Upper lobe of right lung (tissue), 1 donor: ENCODE measurements around the gene WDR86. TPM values are rescaled to one million over a fixed set of nuclear protein-coding genes. Genes with fewer than 3 reads are reported as not detected.
A peak's percentile ranks its signal among the peaks of the same experiment; 100 is the strongest.

Experiments used
- ATAC-seq: fragments of 200-7000 bp; cut with Tn5 transposase; one replicate; pipeline ENCODE4 v1.9.1; 2020; ENCODE audit warnings: mild to moderate bottlenecking, moderate library complexity
- DNase-seq: peaks from one replicate; pipeline ENCODE4 v3.0.0-alpha.2; 2020
- H3K27ac ChIP-seq: fragments of 200-600 bp; one replicate; pipeline ENCODE4 v1.8.0; 2022
- H3K27me3 ChIP-seq: fragments of 200-600 bp; one replicate; pipeline ENCODE4 v1.8.0; 2022; ENCODE audit warnings: mild to moderate bottlenecking
- H3K36me3 ChIP-seq: fragments of 200-600 bp; one replicate; pipeline ENCODE4 v1.8.0; 2022
- H3K4me1 ChIP-seq: fragments of 200-600 bp; one replicate; pipeline ENCODE4 v1.8.0; 2022
- H3K4me3 ChIP-seq: fragments of 200-600 bp; one replicate; pipeline ENCODE4 v1.8.0; 2022; ENCODE audit warnings: mild to moderate bottlenecking
- H3K9me3 ChIP-seq: fragments of 200-600 bp; one replicate; pipeline ENCODE4 v1.8.0; 2022
- intact Hi-C: fragments of 100-400 bp; cut with DNase I; formaldehyde crosslinking; loops from one replicate; pipeline ENCODE4 v1.11.0; 2022
- total RNA-seq: library from RNA; stranded (reverse); fragmentation: NEBNext Ultra II Directional; extraction: Animal tissue kit (Norgen Biotek cat#: 25700); gene quantifications from one replicate; pipeline ENCODE4 v1.2.1, GENCODE V29; 2021
- TF ChIP-seq, protein P1 (sequence below): fragments of 200-600 bp; IDR thresholded peaks from one replicate; pipeline ENCODE4 v1.8.0; 2022; ENCODE audit warnings: antibody characterized with exemption
- donor health status: DM: no; HTN: yes; CAD: no; lungs with severe emphysema.

The WDR86 gene
- total RNA-seq, 1 donor from 2014 or later = 1.3 TPM

DNA sequence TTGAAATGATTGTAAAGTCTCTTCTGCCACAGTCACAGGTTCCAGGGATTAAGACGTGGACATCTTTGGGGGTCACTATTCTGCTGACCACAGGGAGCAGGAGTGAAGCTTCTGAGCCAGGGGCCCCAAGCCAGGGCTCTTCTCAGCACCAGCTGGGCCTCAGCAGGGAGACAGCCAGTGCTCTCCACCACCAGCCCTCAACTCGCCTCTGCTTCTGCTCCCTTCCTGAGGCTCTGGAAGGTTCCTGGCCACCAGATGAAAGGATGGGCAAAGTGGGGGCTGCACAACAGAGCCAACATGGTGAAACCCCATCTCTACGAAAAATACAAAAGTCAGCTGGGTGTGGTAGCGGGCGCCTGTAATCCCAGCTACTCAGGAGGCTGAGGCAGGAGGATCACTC lies 41.3 kb upstream of the WDR86 start:
- ATAC-seq (no peak), DNase-seq (peak; percentile 48)
- Histone ChIP-seq H3K36me3 (no peaks in the 10 kb centered on the region), H3K9me3 (no peaks in the 10 kb centered on the region), H3K27ac (no peak overlapping the region), H3K27me3 (no peaks in the 10 kb centered on the region), H3K4me3 (no peak overlapping the region), H3K4me1 (peaks cover 5% of the 10 kb centered on the region)
- TF ChIP-seq, protein P1, sequence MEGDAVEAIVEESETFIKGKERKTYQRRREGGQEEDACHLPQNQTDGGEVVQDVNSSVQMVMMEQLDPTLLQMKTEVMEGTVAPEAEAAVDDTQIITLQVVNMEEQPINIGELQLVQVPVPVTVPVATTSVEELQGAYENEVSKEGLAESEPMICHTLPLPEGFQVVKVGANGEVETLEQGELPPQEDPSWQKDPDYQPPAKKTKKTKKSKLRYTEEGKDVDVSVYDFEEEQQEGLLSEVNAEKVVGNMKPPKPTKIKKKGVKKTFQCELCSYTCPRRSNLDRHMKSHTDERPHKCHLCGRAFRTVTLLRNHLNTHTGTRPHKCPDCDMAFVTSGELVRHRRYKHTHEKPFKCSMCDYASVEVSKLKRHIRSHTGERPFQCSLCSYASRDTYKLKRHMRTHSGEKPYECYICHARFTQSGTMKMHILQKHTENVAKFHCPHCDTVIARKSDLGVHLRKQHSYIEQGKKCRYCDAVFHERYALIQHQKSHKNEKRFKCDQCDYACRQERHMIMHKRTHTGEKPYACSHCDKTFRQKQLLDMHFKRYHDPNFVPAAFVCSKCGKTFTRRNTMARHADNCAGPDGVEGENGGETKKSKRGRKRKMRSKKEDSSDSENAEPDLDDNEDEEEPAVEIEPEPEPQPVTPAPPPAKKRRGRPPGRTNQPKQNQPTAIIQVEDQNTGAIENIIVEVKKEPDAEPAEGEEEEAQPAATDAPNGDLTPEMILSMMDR = no peak
- intact Hi-C loops = no loop called here

DNA sequence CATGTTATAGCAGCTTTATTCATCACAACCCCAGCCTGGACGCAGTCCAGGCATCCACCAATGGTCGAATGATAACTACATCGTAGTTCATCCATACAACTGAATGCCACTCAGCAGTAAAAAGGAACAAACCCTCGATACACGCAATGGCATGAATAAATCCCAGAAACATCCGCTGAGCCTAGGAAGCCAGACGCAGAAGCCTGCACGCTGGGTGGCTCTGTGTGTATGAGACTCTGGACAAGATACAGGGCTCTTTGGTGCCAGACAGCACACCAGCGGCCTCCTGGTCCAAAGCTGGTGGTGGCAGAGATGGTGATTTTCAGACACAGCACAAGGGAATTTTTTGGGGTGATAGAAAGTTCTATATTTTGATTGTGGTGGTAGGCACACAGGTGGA lies 40.2 kb upstream of the WDR86 start:
- Histone ChIP-seq H3K4me3 (no peak overlapping the region), H3K9me3 (no peaks in the 10 kb centered on the region), H3K36me3 (no peaks in the 10 kb centered on the region), H3K27me3 (no peaks in the 10 kb centered on the region), H3K4me1 (peaks cover 5% of the 10 kb centered on the region), H3K27ac (no peak overlapping the region)
- intact Hi-C loops = loop anchor here (5.0 kb wide), 1 partner anchor 78 kb away; no protein-coding TSS in a partner anchor
- DNase-seq (no peak), ATAC-seq (no peak)
- TF ChIP-seq, protein P1 = no peak

DNA sequence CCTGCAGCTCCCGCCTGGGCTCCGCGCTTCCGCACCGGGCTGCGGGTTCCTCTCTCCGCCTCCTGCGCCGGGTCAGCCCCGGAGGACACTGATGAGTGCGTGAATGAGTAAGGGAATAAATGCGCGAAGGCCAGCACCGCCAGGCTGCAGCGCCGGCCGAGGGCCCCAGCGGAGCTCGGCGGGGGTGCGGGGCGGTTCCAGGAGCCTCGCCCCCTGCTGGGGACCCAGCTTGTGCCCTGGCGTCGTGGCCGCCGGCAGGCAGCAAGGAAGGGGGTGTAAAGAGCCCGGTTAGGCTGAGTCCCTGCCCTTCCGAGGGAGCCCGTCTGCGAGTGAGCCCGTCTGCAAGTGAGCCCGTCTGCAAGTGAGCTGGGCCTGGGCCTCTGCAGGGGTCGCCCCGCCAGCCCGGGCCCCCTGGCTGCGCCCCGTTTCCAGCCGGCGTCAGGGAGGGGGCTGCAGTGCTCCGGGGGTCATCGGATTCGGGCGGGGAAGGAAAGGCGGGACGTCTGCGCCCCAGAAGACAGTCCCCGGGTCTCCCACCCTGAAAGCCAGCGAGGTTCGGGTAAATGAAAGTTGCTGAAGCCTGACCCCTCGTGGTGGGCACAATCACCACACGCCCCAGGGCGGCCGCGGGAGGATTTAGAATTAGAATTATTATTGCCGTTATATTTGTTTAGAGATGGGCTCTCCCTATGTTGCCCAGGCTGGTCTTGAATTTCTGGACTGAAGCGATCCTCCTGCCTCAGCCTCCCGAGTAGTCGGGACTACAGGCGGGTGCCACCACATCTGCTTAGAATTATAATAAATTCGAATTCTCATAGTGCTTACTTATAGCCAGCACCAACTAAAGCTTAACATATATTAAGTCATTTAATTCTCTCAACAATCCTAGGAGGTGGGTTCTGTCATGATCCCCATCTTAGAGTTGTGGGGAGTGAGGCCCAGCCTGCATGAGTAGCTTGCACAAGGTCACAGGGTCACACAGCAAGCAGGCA lies 38.7 kb upstream of the WDR86 start:
- Histone ChIP-seq H3K9me3 (no peaks in the 10 kb centered on the region), H3K4me3 (peak overlapping the region; percentile 63), H3K36me3 (no peaks in the 10 kb centered on the region), H3K4me1 (peaks cover 5% of the 10 kb centered on the region), H3K27ac (peak overlapping the region; percentile 37), H3K27me3 (no peaks in the 10 kb centered on the region)
- ATAC-seq (peak; percentile 91), DNase-seq (peak; percentile 83)
- TF ChIP-seq, protein P1 = peak; percentile 82
- intact Hi-C loops = loop anchor here (5.0 kb wide), 1 partner anchor 76 kb away; no protein-coding TSS in a partner anchor

DNA sequence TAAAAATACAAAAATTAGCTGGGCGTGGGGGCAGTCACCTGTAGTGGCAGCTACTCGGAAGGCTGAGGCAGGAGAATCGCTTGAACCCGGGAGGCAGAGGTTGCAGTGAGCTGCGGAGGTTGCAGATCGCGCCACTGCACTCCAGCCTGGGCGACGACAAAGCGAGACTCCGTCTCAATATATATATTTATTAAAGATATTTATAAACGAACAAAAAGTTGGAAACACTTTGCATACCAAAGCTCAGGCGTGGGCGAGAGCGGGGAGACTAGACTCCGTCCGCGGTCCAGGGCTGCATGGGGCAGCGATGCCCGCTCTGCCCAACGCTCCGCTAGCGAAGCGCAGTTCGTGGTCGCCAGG lies 38.0 kb upstream of the WDR86 start:
- DNase-seq = no peak

DNA sequence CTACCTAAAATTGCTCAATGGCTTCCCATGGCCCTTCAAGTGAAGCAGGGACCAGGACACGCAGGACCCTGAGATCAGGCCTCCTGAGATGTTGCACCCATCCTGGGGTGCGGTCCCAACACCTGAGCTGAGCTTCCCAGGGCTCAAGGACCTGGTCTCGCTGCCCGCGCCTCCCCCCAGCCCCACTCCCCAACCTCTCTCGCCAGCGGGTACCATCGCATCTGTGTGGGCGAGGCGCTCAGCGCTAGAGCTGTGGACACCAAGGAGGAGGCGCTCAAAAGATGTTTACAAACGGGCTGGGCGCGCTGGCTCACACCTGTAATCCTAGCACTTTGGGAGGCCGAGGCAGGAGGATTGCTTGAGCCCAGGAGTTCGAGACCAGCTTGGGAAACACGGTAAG lies 37.5 kb upstream of the WDR86 start:
- Histone ChIP-seq H3K36me3 (no peaks in the 10 kb centered on the region), H3K4me1 (peaks cover 5% of the 10 kb centered on the region), H3K27me3 (no peaks in the 10 kb centered on the region), H3K9me3 (no peaks in the 10 kb centered on the region), H3K4me3 (no peak overlapping the region), H3K27ac (no peak overlapping the region)
- intact Hi-C loops = loop anchor here (5.0 kb wide), 1 partner anchor 75 kb away; no protein-coding TSS in a partner anchor
- ATAC-seq (no peak), DNase-seq (peak; percentile 43)
- TF ChIP-seq, protein P1 = no peak

More for the DNA sequence above, 38.0 kb upstream of the WDR86 start:
- no peak overlapping the region for H3K27ac ChIP-seq
- H3K4me3 ChIP-seq = peak overlapping the region; percentile 63
- ATAC-seq = no peak
- H3K9me3 ChIP-seq = no peaks in the 10 kb centered on the region
- intact Hi-C loops = loop anchor here (5.0 kb wide), 1 partner anchor 76 kb away; no protein-coding TSS in a partner anchor
- TF ChIP-seq, protein P1 = no peak
- H3K36me3 ChIP-seq = no peaks in the 10 kb centered on the region
- peaks cover 5% of the 10 kb centered on the region for H3K4me1 ChIP-seq
- no peaks in the 10 kb centered on the region for H3K27me3 ChIP-seq
